Activated CD4-positive, alpha-beta T cell treated with anti-CD3 and anti-CD28 coated beads, Interleukin-10, Interleukin-2, amounts not matched to agents 100 ng/mL and 50 ng/mL, durations not matched to agents 16 hours and 8 hours (primary cell): ENCODE data around the gene TTC34.
A peak's percentile ranks its signal among the peaks of the same experiment; 100 is the strongest.

ENCODE experiments used
- DNase-seq: peaks from one replicate; pipeline ENCODE4 v3.0.0-alpha.2; 2020

The TTC34 gene

DNA sequence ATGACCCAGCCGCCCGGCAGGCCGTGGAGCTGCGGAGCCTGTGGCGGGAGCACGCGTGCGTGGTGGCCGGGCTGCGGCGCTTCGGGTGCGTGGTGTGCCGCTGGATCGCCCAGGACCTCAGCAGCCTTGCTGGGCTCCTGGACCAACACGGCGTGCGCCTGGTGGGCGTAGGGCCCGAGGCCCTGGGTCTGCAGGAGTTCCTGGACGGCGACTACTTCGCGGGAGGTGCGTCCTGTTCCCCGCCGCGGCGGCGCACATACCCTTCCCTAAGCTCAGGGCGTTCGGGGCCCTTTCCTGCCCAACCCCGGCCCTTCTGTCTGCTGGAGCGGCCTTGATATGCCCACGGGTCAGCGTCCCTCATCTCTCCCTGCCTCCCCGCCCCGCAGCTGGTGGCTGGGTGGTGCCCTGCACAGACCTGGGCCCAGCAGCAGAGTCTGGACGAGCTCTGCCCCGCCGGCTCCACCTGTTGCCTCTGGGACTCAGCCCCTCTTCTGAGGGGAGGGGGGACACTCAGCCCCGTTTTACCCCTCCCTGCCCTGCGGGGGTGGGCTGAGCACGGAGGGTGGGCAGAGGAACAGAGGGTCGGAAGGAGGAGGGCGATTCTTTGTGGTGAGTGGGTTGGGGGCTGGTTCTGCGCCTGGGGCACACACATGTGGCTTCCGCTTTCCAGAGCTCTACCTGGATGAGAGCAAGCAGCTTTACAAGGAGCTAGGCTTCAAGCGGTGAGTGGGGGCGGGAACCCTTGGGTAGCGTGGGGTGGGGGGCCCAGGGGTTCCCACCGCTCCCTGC, 214.2 kb downstream of the TTC34 start:
- DNase-seq: peak; percentile 23

DNA sequence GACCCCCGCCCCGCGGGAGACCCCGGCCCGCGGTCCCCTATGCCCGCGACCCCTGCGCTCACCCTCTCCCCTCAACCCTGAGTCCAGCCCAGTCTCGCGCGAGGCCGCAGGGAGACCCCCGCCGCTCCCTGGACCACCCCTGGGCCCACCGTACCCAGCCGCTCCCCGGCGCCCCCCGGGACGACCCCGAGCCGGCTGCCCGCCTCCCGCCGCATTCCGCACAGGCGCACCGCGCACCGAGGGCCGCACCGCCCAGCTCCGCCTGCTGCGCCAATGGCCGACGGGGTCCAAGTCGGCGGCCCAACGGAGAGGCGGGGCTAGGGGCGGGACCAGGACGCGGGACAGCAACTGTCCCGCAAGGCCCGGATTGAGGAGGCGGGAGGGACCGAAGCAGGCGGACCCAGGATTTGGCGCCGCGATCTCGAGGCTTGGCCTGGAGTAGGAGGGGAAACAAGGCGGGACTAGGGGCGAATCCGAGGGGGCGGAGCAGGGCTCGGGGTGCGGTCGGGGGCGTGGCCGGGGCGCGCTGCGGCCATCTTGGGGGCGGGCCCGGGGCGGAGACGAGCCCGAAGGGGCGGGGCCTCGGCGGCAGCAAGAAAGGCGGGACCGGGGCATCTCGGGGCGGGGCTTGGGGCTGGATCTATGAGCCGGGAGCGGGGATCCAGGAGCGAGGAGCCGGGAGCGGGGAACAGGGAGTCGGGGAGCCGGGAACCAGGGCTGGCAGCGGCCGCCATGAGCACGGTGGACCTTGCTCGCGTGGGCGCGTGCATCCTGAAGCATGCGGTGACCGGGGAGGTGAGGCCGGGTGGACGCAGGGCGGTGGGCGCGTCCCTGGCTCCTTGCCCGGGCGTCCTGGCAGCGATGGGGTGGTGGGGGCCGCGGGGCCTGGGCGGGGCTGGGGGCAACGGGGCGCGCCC, 215.1 kb downstream of the TTC34 start, which contains the start of gene PRXL2B:
Gene PRXL2B, plus strand, starts transcription at position 624 of the 917 bp plus-strand sequence. Its CDS starts 109 bp downstream, at position 733.
- peak; percentile 99 for DNase-seq
